Gastroesophageal sphincter (tissue), 3 donors: ENCODE measurements around the gene WTAP.

Experiments
- CTCF ChIP-seq, 4 experiments: fragments of 200-600 bp in 2 of 4; fragments of 450-650 bp in 2 of 4; sonication (generic) in 1 of 4; IDR thresholded peaks; one replicate each; pipeline ENCODE4 v1.5.1; 2017 to 2019; ENCODE audit warnings: antibody characterized with exemption in 4 of 4, mild to moderate bottlenecking in 2 of 4, moderate library complexity in 2 of 4
- EP300 ChIP-seq: sonication (generic); formaldehyde crosslinking; IDR thresholded peaks from one replicate; pipeline ENCODE4 v1.6.1; 2017; ENCODE audit warnings: antibody characterized with exemption, mild to moderate bottlenecking
- POLR2A ChIP-seq, 2 donors: fragments of 450-650 bp; IDR thresholded peaks; one replicate each; pipeline ENCODE4 v1.6.1; 2017; ENCODE audit warnings: antibody characterized with exemption in 2 of 2, mild to moderate bottlenecking in 2 of 2, moderate library complexity in 1 of 2
- POLR2AphosphoS5 ChIP-seq: sonication (generic); formaldehyde crosslinking; IDR thresholded peaks from one replicate; pipeline ENCODE4 v1.6.1; 2017; ENCODE audit warnings: antibody characterized with exemption

DNA sequence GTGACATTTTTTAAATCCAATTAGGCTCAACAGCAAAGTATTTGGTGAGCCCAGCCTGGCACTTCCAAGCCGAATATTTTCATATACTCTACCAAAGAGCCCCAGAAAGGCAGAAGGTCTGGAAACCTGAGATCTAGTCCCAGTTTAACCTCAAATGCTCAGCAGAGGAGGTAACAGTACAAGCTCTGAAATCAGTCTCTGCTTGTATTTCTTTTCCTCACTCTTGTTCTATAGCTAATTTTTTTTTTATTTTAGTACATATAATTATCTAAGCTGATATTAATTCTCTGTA lies 43.3 kb upstream of the WTAP start:
- TF ChIP-seq CTCF (IDR thresholded peaks at IDR 0.05): no peak
- no peak for TF ChIP-seq POLR2AphosphoS5
- TF ChIP-seq POLR2A (IDR thresholded peaks at IDR 0.05): no peak
- no peak for TF ChIP-seq EP300
